ENCODE measurements around the gene MYO1B.
A peak's percentile ranks its signal among the peaks of the same experiment; 100 is the strongest.

Gene MYO1B

GRCh38 chr2:191319186-191319585 is 74.0 kb downstream of the MYO1B start:
- no peak for DNase-seq (ENCODE audit: low read depth in 2 of 3, low spot score in 2 of 3)

GRCh38 chr2:191320881-191321280 is 75.7 kb downstream of the MYO1B start:
- DNase-seq (ENCODE audit: low read depth in 2 of 3, low spot score in 2 of 3): no peak

GRCh38 chr2:191321861-191322662 is 76.9 kb downstream of the MYO1B start:
- peak in 1 of 3 experiments; percentile 4 for DNase-seq (ENCODE audit: low read depth in 2 of 3, low spot score in 2 of 3)

GRCh38 chr2:191322828-191323506 is 77.8 kb downstream of the MYO1B start:
- no peak for DNase-seq (ENCODE audit: low read depth in 2 of 3, low spot score in 2 of 3)

GRCh38 chr2:191325651-191326365 is 80.6 kb downstream of the MYO1B start:
- DNase-seq (ENCODE audit: low read depth in 2 of 3, low spot score in 2 of 3): no peak

GRCh38 chr2:191327484-191327883 is 82.3 kb downstream of the MYO1B start:
- no peak for DNase-seq (ENCODE audit: low read depth in 2 of 3, low spot score in 2 of 3)

GRCh38 chr2:191328150-191328809 is 83.1 kb downstream of the MYO1B start:
- no peak for DNase-seq (ENCODE audit: low read depth in 2 of 3, low spot score in 2 of 3)

GRCh38 chr2:191329841-191330240 is 84.6 kb downstream of the MYO1B start:
- no peak for DNase-seq (ENCODE audit: low read depth in 2 of 3, low spot score in 2 of 3)

GRCh38 chr2:191333911-191334357 is 88.7 kb downstream of the MYO1B start:
- no peak for DNase-seq (ENCODE audit: low read depth in 2 of 3, low spot score in 2 of 3)

- no peak for DNase-seq (ENCODE audit: low read depth in 2 of 3, low spot score in 2 of 3)
Observed at GRCh38 chr2:191335875-191336464, 90.8 kb downstream of the MYO1B start.

GRCh38 chr2:191341436-191341835 is 96.2 kb downstream of the MYO1B start:
- DNase-seq (ENCODE audit: low read depth in 2 of 3, low spot score in 2 of 3): no peak

GRCh38 chr2:191343796-191344338 is 98.7 kb downstream of the MYO1B start:
- DNase-seq (ENCODE audit: low read depth in 2 of 3, low spot score in 2 of 3): no peak

- DNase-seq (ENCODE audit: low read depth in 2 of 3, low spot score in 2 of 3): no peak
Observed at GRCh38 chr2:191345788-191346187, 100.6 kb downstream of the MYO1B start.

GRCh38 chr2:191347154-191347553 is 102.0 kb downstream of the MYO1B start:
- DNase-seq (ENCODE audit: low read depth in 2 of 3, low spot score in 2 of 3): no peak

- no peak for DNase-seq (ENCODE audit: low read depth in 2 of 3, low spot score in 2 of 3)
Observed at GRCh38 chr2:191347881-191348280, 102.7 kb downstream of the MYO1B start.

GRCh38 chr2:191349990-191350389 is 104.8 kb downstream of the MYO1B start:
- no peak for DNase-seq (ENCODE audit: low read depth in 2 of 3, low spot score in 2 of 3)

GRCh38 chr2:191350826-191351225 is 105.6 kb downstream of the MYO1B start:
- DNase-seq (ENCODE audit: low read depth in 2 of 3, low spot score in 2 of 3): no peak

- no peak for DNase-seq (ENCODE audit: low read depth in 2 of 3, low spot score in 2 of 3)
Observed at GRCh38 chr2:191351298-191351697, 106.1 kb downstream of the MYO1B start.

- no peak for DNase-seq (ENCODE audit: low read depth in 2 of 3, low spot score in 2 of 3)
Observed at GRCh38 chr2:191351921-191352320, 106.7 kb downstream of the MYO1B start.

- DNase-seq (ENCODE audit: low read depth in 2 of 3, low spot score in 2 of 3): no peak
Observed at GRCh38 chr2:191352536-191352935, 107.3 kb downstream of the MYO1B start.

Measured in activated CD8-positive, alpha-beta memory T cell treated with anti-CD3 and anti-CD28 coated beads for 48 hours (primary cell).